ENCODE results near the gene ELOVL3.
"Not testable (repeated sequence)": the region's sequence is repeated elsewhere in the genome, so short reads cannot be mapped to it uniquely, and the experiment has no call there.

The ELOVL3 gene

GRCh38 chr10:102208311-102209035 is 17.6 kb upstream of the ELOVL3 start:
- TF ChIP-seq CTCF (IDR thresholded peaks at IDR 0.05; ENCODE audit: low read length), result no peak
- no peak for TF ChIP-seq EZH2 (optimal IDR thresholded peaks at IDR 0.05; ENCODE audit: low read depth, low read length)
- no peak for TF ChIP-seq EZH2phosphoT487 (IDR thresholded peaks at IDR 0.05; ENCODE audit: low read length)
- H3K4me2 ChIP-seq (ENCODE audit: low read depth, low read length), result no peak overlapping the region
- H3K9ac ChIP-seq (ENCODE audit: low read length), result no peak overlapping the region
- peaks cover 13% of the 10 kb centered on the region for H3K4me1 ChIP-seq (ENCODE audit: low read length)
- H3K27ac ChIP-seq (ENCODE audit: low read length), result no peak overlapping the region
- H4K20me1 ChIP-seq (ENCODE audit: insufficient read depth, low read length), result no peaks in the 10 kb centered on the region
- H3K9me3 ChIP-seq (replicated peaks; ENCODE audit: insufficient read depth, low read length), result no peaks in the 10 kb centered on the region
- H3K4me3 ChIP-seq (ENCODE audit: low read length), result no peak overlapping the region
- H3F3A ChIP-seq (ENCODE audit: insufficient read depth, low read length), result no peaks in the 10 kb centered on the region
- no peaks in the 10 kb centered on the region for H3K79me2 ChIP-seq (ENCODE audit: low read length)
- no peak for DNase-seq
- H2AFZ ChIP-seq (ENCODE audit: low read length), result no peak overlapping the region
- no peaks in the 10 kb centered on the region for H3K27me3 ChIP-seq (replicated peaks; ENCODE audit: insufficient read depth, low read length)
- H3K9me2 ChIP-seq (replicated peaks; ENCODE audit: insufficient read depth, low read length), result no peaks in the 10 kb centered on the region
- no peaks in the 10 kb centered on the region for H3K36me3 ChIP-seq (replicated peaks; ENCODE audit: insufficient read depth, low read length)

GRCh38 chr10:102211615-102212299 is 14.3 kb upstream of the ELOVL3 start:
- H3K36me3 ChIP-seq (replicated peaks; ENCODE audit: insufficient read depth, low read length), result no peaks in the 10 kb centered on the region
- no peaks in the 10 kb centered on the region for H3K9me2 ChIP-seq (replicated peaks; ENCODE audit: insufficient read depth, low read length)
- H3K4me3 ChIP-seq (ENCODE audit: low read length), result no peak overlapping the region
- no peaks in the 10 kb centered on the region for H3F3A ChIP-seq (ENCODE audit: insufficient read depth, low read length)
- H3K9me3 ChIP-seq (replicated peaks; ENCODE audit: insufficient read depth, low read length), result no peaks in the 10 kb centered on the region
- no peak overlapping the region for H3K9ac ChIP-seq (ENCODE audit: low read length)
- H2AFZ ChIP-seq (ENCODE audit: low read length), result no peak overlapping the region
- H3K4me1 ChIP-seq (ENCODE audit: low read length), result peaks cover 7% of the 10 kb centered on the region
- H3K4me2 ChIP-seq (ENCODE audit: low read depth, low read length), result no peak overlapping the region
- no peaks in the 10 kb centered on the region for H3K79me2 ChIP-seq (ENCODE audit: low read length)
- TF ChIP-seq EZH2phosphoT487 (IDR thresholded peaks at IDR 0.05; ENCODE audit: low read length), result no peak
- TF ChIP-seq EZH2 (optimal IDR thresholded peaks at IDR 0.05; ENCODE audit: low read depth, low read length), result no peak
- TF ChIP-seq CTCF (IDR thresholded peaks at IDR 0.05; ENCODE audit: low read length), result no peak
- no peak overlapping the region for H3K27ac ChIP-seq (ENCODE audit: low read length)
- H4K20me1 ChIP-seq (ENCODE audit: insufficient read depth, low read length), result no peaks in the 10 kb centered on the region
- peak; percentile 37 for DNase-seq
- no peaks in the 10 kb centered on the region for H3K27me3 ChIP-seq (replicated peaks; ENCODE audit: insufficient read depth, low read length)

- not testable (repeated sequence) for H3F3A ChIP-seq (ENCODE audit: insufficient read depth, low read length); H3K4me2 ChIP-seq (ENCODE audit: low read depth, low read length); H2AFZ ChIP-seq (ENCODE audit: low read length)
Observed at GRCh38 chr10:102213599-102213998, 12.5 kb upstream of the ELOVL3 start.

GRCh38 chr10:102219370-102219769 is 6.7 kb upstream of the ELOVL3 start:
- Histone ChIP-seq H3K36me3 (replicated peaks; ENCODE audit: insufficient read depth, low read length) (no peaks in the 10 kb centered on the region), H3K9ac (ENCODE audit: low read length) (no peak overlapping the region), H3K27me3 (replicated peaks; ENCODE audit: insufficient read depth, low read length) (no peaks in the 10 kb centered on the region), H3K4me2 (ENCODE audit: low read depth, low read length) (no peak overlapping the region), H3F3A (ENCODE audit: insufficient read depth, low read length) (no peaks in the 10 kb centered on the region), H3K27ac (ENCODE audit: low read length) (no peak overlapping the region), H3K4me3 (ENCODE audit: low read length) (no peak overlapping the region), H3K4me1 (ENCODE audit: low read length) (no peaks in the 10 kb centered on the region), H4K20me1 (ENCODE audit: insufficient read depth, low read length) (no peaks in the 10 kb centered on the region), H3K9me2 (replicated peaks; ENCODE audit: insufficient read depth, low read length) (no peaks in the 10 kb centered on the region), H3K79me2 (ENCODE audit: low read length) (no peaks in the 10 kb centered on the region), H3K9me3 (replicated peaks; ENCODE audit: insufficient read depth, low read length) (no peaks in the 10 kb centered on the region), H2AFZ (ENCODE audit: low read length) (no peak overlapping the region)
- TF ChIP-seq CTCF (IDR thresholded peaks at IDR 0.05; ENCODE audit: low read length), result no peak
- no peak for TF ChIP-seq EZH2 (optimal IDR thresholded peaks at IDR 0.05; ENCODE audit: low read depth, low read length)
- TF ChIP-seq EZH2phosphoT487 (IDR thresholded peaks at IDR 0.05; ENCODE audit: low read length), result no peak
- no peak for DNase-seq

More at GRCh38 chr10:102213599-102213998, 12.5 kb upstream of the ELOVL3 start:
- not testable (repeated sequence) for H3K79me2 ChIP-seq (ENCODE audit: low read length); H3K27me3 ChIP-seq (replicated peaks; ENCODE audit: insufficient read depth, low read length); H3K4me3 ChIP-seq (ENCODE audit: low read length); H3K9me3 ChIP-seq (replicated peaks; ENCODE audit: insufficient read depth, low read length); H3K9ac ChIP-seq (ENCODE audit: low read length); DNase-seq; H3K4me1 ChIP-seq (ENCODE audit: low read length); H3K27ac ChIP-seq (ENCODE audit: low read length); H4K20me1 ChIP-seq (ENCODE audit: insufficient read depth, low read length); H3K36me3 ChIP-seq (replicated peaks; ENCODE audit: insufficient read depth, low read length); H3K9me2 ChIP-seq (replicated peaks; ENCODE audit: insufficient read depth, low read length)

Measured in MM.1S (cell line).